Calu3 (cell line): Measurements from ENCODE around the gene COX7A2. TPM values are rescaled to one million over a fixed set of nuclear protein-coding genes. Genes with fewer than 3 reads are reported as not detected.

ENCODE experiments used
- BruUV-seq: library from RNA; stranded (reverse); fragments of 400-500 nt; replicated peaks from 2 replicates; lab custom pipeline; 2021; lab: Mats Ljungman, UMichigan
- CTCF ChIA-PET: fragments of 300-600 bp; sonication (Branson Sonifier 250); formaldehyde crosslinking; loops from one replicate; lab custom pipeline; 2022; ENCODE audit warnings: antibody characterized with exemption; lab: Charles Lee
- DNase-seq: peaks from one replicate; pipeline ENCODE4 v3.0.0; 2022
- H3K27ac Mint-ChIP-seq: one replicate; pipeline ENCODE4 v1.8.0; 2022; ENCODE audit warnings: mixed read lengths; ENCODE audit not compliant: unreplicated experiment
- H3K27me3 Mint-ChIP-seq: one replicate; pipeline ENCODE4 v1.8.0; 2022; ENCODE audit warnings: mixed read lengths; ENCODE audit not compliant: unreplicated experiment
- H3K36me3 Mint-ChIP-seq: one replicate; pipeline ENCODE4 v1.8.0; 2022; ENCODE audit warnings: mild to moderate bottlenecking, moderate library complexity, mixed read lengths; ENCODE audit not compliant: insufficient read depth, unreplicated experiment
- H3K4me1 Mint-ChIP-seq: one replicate; pipeline ENCODE4 v1.8.0; 2022; ENCODE audit warnings: mild to moderate bottlenecking, low read depth, mixed read lengths; ENCODE audit not compliant: unreplicated experiment
- H3K4me3 Mint-ChIP-seq: one replicate; pipeline ENCODE4 v1.8.0; 2022; ENCODE audit warnings: mild to moderate bottlenecking, low read depth, moderate library complexity, mixed read lengths; ENCODE audit not compliant: unreplicated experiment
- H3K9me3 Mint-ChIP-seq: one replicate; pipeline ENCODE4 v1.8.0; 2022; ENCODE audit warnings: low read depth, mixed read lengths; ENCODE audit not compliant: unreplicated experiment
- intact Hi-C: fragments of 100-400 bp; cut with micrococcal nuclease; formaldehyde crosslinking; loops from one replicate; pipeline ENCODE4 v1.10.0; 2022; ENCODE audit not compliant: unreplicated experiment
- total RNA-seq: library from RNA; stranded (reverse); gene quantifications from 2 replicates; pipeline ENCODE4 v1.2.3, GENCODE V29; 2022
- TF ChIP-seq, protein P1 (sequence below): fragments of 200-600 bp; IDR thresholded peaks from one replicate; pipeline ENCODE4 v1.8.0; 2022; ENCODE audit warnings: antibody characterized with exemption; ENCODE audit not compliant: unreplicated experiment

The COX7A2 gene
- total RNA-seq, 1 experiment from 2014 or later: 459 TPM

- CTCF ChIA-PET: interaction anchor here (0.5 to 1.1 kb wide), 5 partner anchors 16 to 941 kb away, joined by 3 to 5 read pairs (median 3); partner anchors contain the start of gene TMEM30A
- TF ChIP-seq, protein P1, sequence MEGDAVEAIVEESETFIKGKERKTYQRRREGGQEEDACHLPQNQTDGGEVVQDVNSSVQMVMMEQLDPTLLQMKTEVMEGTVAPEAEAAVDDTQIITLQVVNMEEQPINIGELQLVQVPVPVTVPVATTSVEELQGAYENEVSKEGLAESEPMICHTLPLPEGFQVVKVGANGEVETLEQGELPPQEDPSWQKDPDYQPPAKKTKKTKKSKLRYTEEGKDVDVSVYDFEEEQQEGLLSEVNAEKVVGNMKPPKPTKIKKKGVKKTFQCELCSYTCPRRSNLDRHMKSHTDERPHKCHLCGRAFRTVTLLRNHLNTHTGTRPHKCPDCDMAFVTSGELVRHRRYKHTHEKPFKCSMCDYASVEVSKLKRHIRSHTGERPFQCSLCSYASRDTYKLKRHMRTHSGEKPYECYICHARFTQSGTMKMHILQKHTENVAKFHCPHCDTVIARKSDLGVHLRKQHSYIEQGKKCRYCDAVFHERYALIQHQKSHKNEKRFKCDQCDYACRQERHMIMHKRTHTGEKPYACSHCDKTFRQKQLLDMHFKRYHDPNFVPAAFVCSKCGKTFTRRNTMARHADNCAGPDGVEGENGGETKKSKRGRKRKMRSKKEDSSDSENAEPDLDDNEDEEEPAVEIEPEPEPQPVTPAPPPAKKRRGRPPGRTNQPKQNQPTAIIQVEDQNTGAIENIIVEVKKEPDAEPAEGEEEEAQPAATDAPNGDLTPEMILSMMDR: no peak
- BruUV-seq: no TSS peak
- Mint-ChIP-seq H3K36me3 (no peaks in the 10 kb centered on the region), H3K4me1 (peaks cover 21% of the 10 kb centered on the region), H3K9me3 (no peaks in the 10 kb centered on the region), H3K27ac (peak overlapping the region; percentile 81), H3K27me3 (no peaks in the 10 kb centered on the region), H3K4me3 (no peak overlapping the region)
- DNase-seq: peak; percentile 30
- intact Hi-C loops: no loop called here
These were observed 24.8 kb upstream of the COX7A2 start for GRCh38 chr6:75268121-75268987.

GRCh38 chr6:75267461-75267860 lies 23.9 kb upstream of the COX7A2 start:
- Mint-ChIP-seq H3K4me3 (no peak overlapping the region), H3K9me3 (no peaks in the 10 kb centered on the region), H3K27ac (peak overlapping the region; percentile 81), H3K27me3 (no peaks in the 10 kb centered on the region), H3K36me3 (no peaks in the 10 kb centered on the region), H3K4me1 (peaks cover 19% of the 10 kb centered on the region)
- no TSS peak for BruUV-seq
- CTCF ChIA-PET: interaction anchor here (0.9 to 1.5 kb wide), 4 partner anchors 17 to 279 kb away, joined by 3 to 5 read pairs (median 4); partner anchors contain the start of gene TMEM30A
- DNase-seq: no peak
- TF ChIP-seq, protein P1: no peak
- intact Hi-C loops: loop anchor here (2.0 kb wide), 2 partner anchors 17 to 99 kb away; partner anchors contain the start of gene TMEM30A

DNA sequence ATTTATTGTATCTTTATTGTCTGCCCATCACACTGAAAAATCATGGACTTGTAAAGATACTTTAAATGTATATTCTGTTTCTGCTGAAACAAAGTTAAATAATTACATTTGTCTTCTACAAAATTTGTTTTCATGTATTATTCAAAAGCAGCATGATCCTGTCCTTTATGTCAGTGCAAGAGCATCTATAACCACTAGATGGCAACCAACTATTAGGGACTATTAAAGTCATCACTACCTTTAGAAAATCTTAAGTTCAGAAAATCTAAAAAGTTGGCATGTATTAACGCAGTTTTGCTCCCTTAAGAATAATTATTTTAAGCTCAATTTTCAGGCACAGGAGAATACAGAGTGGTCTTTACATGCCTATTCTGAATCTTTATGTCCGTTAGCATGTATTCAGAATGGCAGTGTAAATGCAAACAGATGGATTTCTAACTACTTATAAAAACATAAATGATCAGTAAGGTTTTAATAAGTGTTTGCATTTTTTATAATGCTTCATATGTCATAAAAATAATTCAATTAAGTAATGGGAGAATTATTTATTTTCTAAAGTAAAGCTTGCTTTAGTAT lies 23.2 kb upstream of the COX7A2 start:
- H3K36me3 Mint-ChIP-seq: no peaks in the 10 kb centered on the region
- no peak overlapping the region for H3K4me3 Mint-ChIP-seq
- intact Hi-C loops: loop anchor here (1.0 to 2.0 kb wide), 3 partner anchors 18 to 259 kb away; partner anchors contain the start of gene TMEM30A
- H3K27ac Mint-ChIP-seq: no peak overlapping the region
- BruUV-seq: no TSS peak
- no peaks in the 10 kb centered on the region for H3K27me3 Mint-ChIP-seq
- TF ChIP-seq, protein P1: peak; percentile 62
- DNase-seq: no peak
- H3K4me1 Mint-ChIP-seq: peaks cover 14% of the 10 kb centered on the region
- H3K9me3 Mint-ChIP-seq: no peaks in the 10 kb centered on the region
- CTCF ChIA-PET: interaction anchor here (0.7 to 1.5 kb wide), 3 partner anchors 18 to 280 kb away, joined by 3 to 4 read pairs (median 3); partner anchors contain the start of gene TMEM30A

DNA sequence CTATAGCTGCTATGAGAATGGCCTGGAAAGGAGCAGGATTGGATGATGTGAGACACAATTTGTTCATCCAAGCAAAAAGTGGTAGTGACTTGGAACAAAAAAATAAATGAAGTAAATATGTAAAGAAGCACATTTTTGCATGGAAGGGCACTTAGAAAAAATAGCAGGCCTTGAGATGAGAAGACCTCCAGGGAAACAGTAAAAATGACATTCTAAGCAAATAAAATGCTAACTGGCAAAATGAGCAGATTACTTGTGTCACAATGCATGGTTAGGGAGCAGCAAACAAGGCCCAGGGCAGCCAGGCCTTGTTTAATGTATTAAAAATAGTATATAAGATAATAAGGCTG lies 19.8 kb upstream of the COX7A2 start:
- TF ChIP-seq, protein P1: no peak
- no peak overlapping the region for H3K4me3 Mint-ChIP-seq
- no peak for DNase-seq
- no peak overlapping the region for H3K27ac Mint-ChIP-seq
- H3K27me3 Mint-ChIP-seq: no peaks in the 10 kb centered on the region
- no peaks in the 10 kb centered on the region for H3K36me3 Mint-ChIP-seq
- CTCF ChIA-PET: no interaction called here
- no TSS peak for BruUV-seq
- peaks cover 2% of the 10 kb centered on the region for H3K4me1 Mint-ChIP-seq
- no peaks in the 10 kb centered on the region for H3K9me3 Mint-ChIP-seq
- intact Hi-C loops: no loop called here
